H1 (cell line): ENCODE results near the gene UTP25. TPM values are rescaled to one million over a fixed set of nuclear protein-coding genes. Genes with fewer than 3 reads are reported as not detected.

Experiments used
- CBX8 ChIP-seq: fragments of 300-800, 300-1000 bp; sonication (generic); IDR thresholded peaks from 2 replicates; pipeline ENCODE4 v1.7.1; 2016; ENCODE audit warnings: low read depth, low read length, borderline replicate concordance
- CHD1 ChIP-seq: IDR thresholded peaks from 2 replicates; pipeline ENCODE4 v1.6.1; 2012; ENCODE audit warnings: low read depth, low read length, improper control_type of control experiment
- CTCF ChIP-seq, 3 experiments: IDR thresholded peaks; 1 replicate in 2 of 3; 2 replicates in 1 of 3; pipeline versions ENCODE4 v1.5.1 to v1.6.1; 2011; ENCODE audit warnings: low read length in 3 of 3, mild to moderate bottlenecking in 3 of 3, inconsistent platforms in 2 of 3, low read depth in 1 of 3, moderate library complexity in 1 of 3; ENCODE audit not compliant: insufficient read depth in 1 of 3; ENCODE audit errors: control extremely low read depth in 1 of 3
- EP300 ChIP-seq, 2 experiments: IDR thresholded peaks; 1 replicate in 1 of 2; 2 replicates in 1 of 2; pipeline ENCODE4 v1.6.1; 2011 to 2012; ENCODE audit warnings: low read depth in 2 of 2, low read length in 2 of 2, mild to moderate bottlenecking in 2 of 2, borderline replicate concordance in 1 of 2, inconsistent platforms in 1 of 2, moderate library complexity in 1 of 2
- GABPA ChIP-seq: IDR thresholded peaks from 2 replicates; pipeline ENCODE4 v1.6.1; 2011; ENCODE audit warnings: mild to moderate bottlenecking, low read length, moderate library complexity, borderline replicate concordance; ENCODE audit not compliant: insufficient read depth
- HDAC2 ChIP-seq, 2 experiments: fragments of 300-600 bp in 1 of 2; sonication (generic) in 1 of 2; IDR thresholded peaks; 2 replicates each; pipeline ENCODE4 v1.6.1; 2011 to 2012; ENCODE audit warnings: low read depth in 2 of 2, low read length in 2 of 2, mild to moderate bottlenecking in 2 of 2, moderate library complexity in 2 of 2, borderline replicate concordance in 1 of 2, inconsistent platforms in 1 of 2
- JUN ChIP-seq: IDR thresholded peaks from 2 replicates; pipeline ENCODE4 v1.6.1; 2011; ENCODE audit warnings: low read depth, mild to moderate bottlenecking, improper control_type of control experiment, low read length
- KDM5A ChIP-seq: fragments of 200-600 bp; IDR thresholded peaks from 2 replicates; pipeline ENCODE4 v1.7.1; 2012; ENCODE audit warnings: mild to moderate bottlenecking, low read length, inconsistent platforms, mixed read lengths
- PHF8 ChIP-seq: fragments of 200-600 bp; sonication (generic); conservative IDR thresholded peaks from 2 replicates; pipeline ENCODE4 v1.7.1; 2012; ENCODE audit warnings: low read depth, mild to moderate bottlenecking, inconsistent platforms, low read length, moderate library complexity
- RAD21 ChIP-seq, 2 experiments: IDR thresholded peaks in 1 of 2; conservative IDR thresholded peaks in 1 of 2; 2 replicates each; pipeline ENCODE4 v1.6.1; 2011; ENCODE audit warnings: low read depth in 2 of 2, low read length in 2 of 2, improper control_type of control experiment in 1 of 2, inconsistent platforms in 1 of 2, mild to moderate bottlenecking in 1 of 2, moderate library complexity in 1 of 2
- SIRT6 ChIP-seq: IDR thresholded peaks from one replicate; pipeline ENCODE4 v1.7.1; 2012; ENCODE audit warnings: low read length, inconsistent platforms
- SP4 ChIP-seq: IDR thresholded peaks from 2 replicates; pipeline ENCODE4 v1.6.1; 2012; ENCODE audit warnings: low read length, inconsistent platforms
- TAF1 ChIP-seq: IDR thresholded peaks from 2 replicates; pipeline ENCODE4 v1.6.1; 2011; ENCODE audit warnings: mild to moderate bottlenecking, low read depth, low read length
- TAF7 ChIP-seq: optimal IDR thresholded peaks from 2 replicates; pipeline ENCODE3; 2011; ENCODE audit warnings: low read depth, mild to moderate bottlenecking, inconsistent platforms, low read length, moderate library complexity, borderline replicate concordance
- polyA plus RNA-seq, 7 experiments: library from polyadenylated mRNA; depleted of rRNA in 3 of 7; stranded (reverse) in 5 of 7; unstranded in 2 of 7; fragments of >200 nt in 5 of 7; fragments of 200-250 nt in 2 of 7; gene quantifications; 1 replicate in 5 of 7; 2 replicates in 1 of 7; 4 replicates in 1 of 7; pipeline versions ENCODE4 v1.2.1 to v1.2.3, GENCODE V29; 2011 to 2013; ENCODE audit warnings: missing spikeins in 2 of 7, mixed read lengths in 2 of 7
- total RNA-seq: library from RNA; stranded (reverse); fragmentation: NEBNext Ultra II Directional; extraction: Animal tissue kit (Norgen Biotek cat#: 25700); gene quantifications from 2 replicates; pipeline ENCODE4 v1.2.1, GENCODE V29; 2021

UTP25 gene
- total and polyA plus RNA-seq, 2 of the 8 experiments (the other 6 are each of a cell fraction or from before 2014, with no cell fraction given) = 4.0 to 7.6 TPM

GRCh38 chr1:209805341-209805781, 22.4 kb upstream of the UTP25 start (continued):
- TF ChIP-seq SIRT6 (no peak), SP4 (no peak; the same call in 1 of the 2 replicates), CTCF (IDR thresholded peaks at IDR 0.05; ENCODE audit: control extremely low read depth in 1 of 3, insufficient read depth in 1 of 3, low read depth in 1 of 3, low read length in 3 of 3) (peak; percentile 34 to 40 (median 34)), CHD1 (no peak), GABPA (no peak), TAF7 (peak; percentile 8), RAD21 (IDR thresholded peaks at IDR 0.05 in 1 of 2, conservative IDR thresholded peaks at IDR 0.05 in 1 of 2; ENCODE audit: low read depth in 2 of 2, low read length in 2 of 2) (peak in 1 of 2 experiments; percentile 34; a peak in 1 of 4 replicates), PHF8 (no peak), KDM5A (no peak), EP300 (IDR thresholded peaks at IDR 0.05; ENCODE audit: borderline replicate concordance in 1 of 2, low read depth in 2 of 2, low read length in 2 of 2) (no peak), JUN (no peak), TAF1 (no peak), HDAC2 (IDR thresholded peaks at IDR 0.05; ENCODE audit: borderline replicate concordance in 1 of 2, low read depth in 2 of 2, low read length in 2 of 2) (no peak), CBX8 (no peak)
- TF ChIP-seq, all 59 proteins: peak for 3
